Keratinocyte (primary cell): ENCODE results near the gene KCNAB2. TPM values are rescaled to one million over a fixed set of nuclear protein-coding genes. Genes with fewer than 3 reads are reported as not detected.

Source experiments
- DNase-seq: peaks from one replicate; pipeline ENCODE4 v3.0.0-alpha.2; 2011; ENCODE audit warnings: low read depth, missing footprints, low spot score
- FAIRE-seq: peaks from 2 replicates; lab custom pipeline; 2011; peaks lifted over from hg19 to GRCh38; lab: Jason Lieb, UNC
- H2AFZ ChIP-seq: 2 replicates; pipeline ENCODE4 v1.6.0; 2012; ENCODE audit warnings: low read length, control low read depth, inconsistent platforms; ENCODE audit not compliant: control insufficient read depth
- H3K27ac ChIP-seq: 2 replicates; pipeline ENCODE4 v1.5.1; 2011; ENCODE audit warnings: low read length; ENCODE audit not compliant: control insufficient read depth, insufficient read depth
- H3K27me3 ChIP-seq: 3 replicates; pipeline ENCODE4 v1.6.0; 2011; ENCODE audit warnings: low read length; ENCODE audit not compliant: control insufficient read depth, insufficient read depth; ENCODE audit errors: extremely low read depth
- H3K36me3 ChIP-seq, 2 experiments: 2 replicates in 1 of 2; 3 replicates in 1 of 2; pipeline ENCODE4 v1.5.1; 2011; ENCODE audit warnings: low read length in 2 of 2, mild to moderate bottlenecking in 1 of 2; ENCODE audit not compliant: control insufficient read depth in 2 of 2, insufficient read depth in 2 of 2; ENCODE audit errors: extremely low read depth in 1 of 2
- H3K4me1 ChIP-seq: 3 replicates; pipeline ENCODE4 v1.5.1; 2011; ENCODE audit warnings: low read length; ENCODE audit not compliant: control insufficient read depth, insufficient read depth; ENCODE audit errors: extremely low read depth
- H3K4me2 ChIP-seq: 3 replicates; pipeline ENCODE4 v1.6.0; 2011; ENCODE audit warnings: low read depth, low read length; ENCODE audit not compliant: control insufficient read depth, insufficient read depth; ENCODE audit errors: extremely low read depth
- H3K4me3 ChIP-seq, 3 experiments: fragments of 200-600 bp in 1 of 3; sonication (generic) in 1 of 3; 2 replicates in 2 of 3; 3 replicates in 1 of 3; pipeline ENCODE4 v1.5.1; 2011 to 2016; ENCODE audit warnings: low read length in 3 of 3, mild to moderate bottlenecking in 3 of 3, control low read depth in 2 of 3, inconsistent platforms in 1 of 3, low read depth in 1 of 3, mixed read lengths in 1 of 3, mixed run types in 1 of 3, moderate library complexity in 1 of 3; ENCODE audit not compliant: control insufficient read depth in 2 of 3, insufficient read depth in 2 of 3; ENCODE audit errors: extremely low read depth in 1 of 3
- H3K79me2 ChIP-seq: 2 replicates; pipeline ENCODE4 v1.6.0; 2012; ENCODE audit warnings: low read length; ENCODE audit not compliant: control insufficient read depth, insufficient read depth
- H3K9ac ChIP-seq: 3 replicates; pipeline ENCODE4 v1.6.0; 2011; ENCODE audit warnings: low read length; ENCODE audit not compliant: control insufficient read depth, insufficient read depth; ENCODE audit errors: extremely low read depth
- H3K9me1 ChIP-seq: 3 replicates; pipeline ENCODE4 v1.6.0; 2011; ENCODE audit warnings: low read length; ENCODE audit not compliant: control insufficient read depth, insufficient read depth; ENCODE audit errors: extremely low read depth
- H3K9me3 ChIP-seq: 2 replicates; pipeline ENCODE4 v1.5.1; 2012; ENCODE audit warnings: low read depth, low read length; ENCODE audit not compliant: control insufficient read depth
- H4K20me1 ChIP-seq: 3 replicates; pipeline ENCODE4 v1.6.0; 2011; ENCODE audit warnings: low read length; ENCODE audit not compliant: control insufficient read depth, insufficient read depth; ENCODE audit errors: extremely low read depth
- EZH2 ChIP-seq: IDR thresholded peaks from one replicate; pipeline ENCODE4 v1.6.1; 2012; ENCODE audit warnings: inconsistent platforms, mild to moderate bottlenecking, low read length, moderate library complexity
- dilution Hi-C: fragments of 300-500 bp; cut with MboI; formaldehyde crosslinking; loops from one replicate; pipeline ENCODE4 v1.7.0; 2020; ENCODE audit warnings: low sequenced_read_pairs; ENCODE audit not compliant: extremely low pct_ligation_motif_present
- polyA plus RNA-seq, 5 experiments: library from polyadenylated mRNA; depleted of rRNA in 3 of 5; stranded (reverse) in 3 of 5; stranded (forward) in 1 of 5; unstranded in 1 of 5; fragments of >200 nt; gene quantifications; 1 replicate in 1 of 5; 2 replicates in 3 of 5; 3 replicates in 1 of 5; pipeline versions ENCODE4 v1.2.1 to v1.2.3, GENCODE V29; 2011 to 2012; ENCODE audit warnings: missing spikeins in 2 of 5, low read depth in 1 of 5, low replicate concordance in 1 of 5
- TF ChIP-seq, protein P1 (sequence below), 3 experiments: IDR thresholded peaks in 1 of 3; conservative IDR thresholded peaks in 1 of 3; optimal IDR thresholded peaks in 1 of 3; 2 replicates in 2 of 3; 3 replicates in 1 of 3; pipeline versions ENCODE3 to v1.5.1; 2011; ENCODE audit warnings: low read length in 3 of 3, mild to moderate bottlenecking in 3 of 3, moderate library complexity in 2 of 3, control low read depth in 1 of 3, inconsistent platforms in 1 of 3; ENCODE audit not compliant: insufficient read depth in 2 of 3; ENCODE audit errors: extremely low read depth in 1 of 3

Gene KCNAB2
- polyA plus RNA-seq, 1 donor (not counting 4 experiments of a cell fraction or from before 2014, with no cell fraction given): 1.8 TPM

- no peak overlapping the region for H3K9ac ChIP-seq
- peaks cover 3% of the 10 kb centered on the region for H3K4me1 ChIP-seq
- H3K27ac ChIP-seq: no peak overlapping the region
- DNase-seq: no peak
- H3K27me3 ChIP-seq: peaks cover 12% of the 10 kb centered on the region
- no peak overlapping the region for H2AFZ ChIP-seq
- H4K20me1 ChIP-seq: no peaks in the 10 kb centered on the region
- no peak overlapping the region for H3K4me3 ChIP-seq
- no peak overlapping the region for H3K4me2 ChIP-seq
- H3K79me2 ChIP-seq: no peaks in the 10 kb centered on the region
- dilution Hi-C loops: no loop called here
- H3K36me3 ChIP-seq: no peaks in the 10 kb centered on the region
- H3K9me3 ChIP-seq: no peaks in the 10 kb centered on the region
- TF ChIP-seq, protein P1, sequence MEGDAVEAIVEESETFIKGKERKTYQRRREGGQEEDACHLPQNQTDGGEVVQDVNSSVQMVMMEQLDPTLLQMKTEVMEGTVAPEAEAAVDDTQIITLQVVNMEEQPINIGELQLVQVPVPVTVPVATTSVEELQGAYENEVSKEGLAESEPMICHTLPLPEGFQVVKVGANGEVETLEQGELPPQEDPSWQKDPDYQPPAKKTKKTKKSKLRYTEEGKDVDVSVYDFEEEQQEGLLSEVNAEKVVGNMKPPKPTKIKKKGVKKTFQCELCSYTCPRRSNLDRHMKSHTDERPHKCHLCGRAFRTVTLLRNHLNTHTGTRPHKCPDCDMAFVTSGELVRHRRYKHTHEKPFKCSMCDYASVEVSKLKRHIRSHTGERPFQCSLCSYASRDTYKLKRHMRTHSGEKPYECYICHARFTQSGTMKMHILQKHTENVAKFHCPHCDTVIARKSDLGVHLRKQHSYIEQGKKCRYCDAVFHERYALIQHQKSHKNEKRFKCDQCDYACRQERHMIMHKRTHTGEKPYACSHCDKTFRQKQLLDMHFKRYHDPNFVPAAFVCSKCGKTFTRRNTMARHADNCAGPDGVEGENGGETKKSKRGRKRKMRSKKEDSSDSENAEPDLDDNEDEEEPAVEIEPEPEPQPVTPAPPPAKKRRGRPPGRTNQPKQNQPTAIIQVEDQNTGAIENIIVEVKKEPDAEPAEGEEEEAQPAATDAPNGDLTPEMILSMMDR (optimal IDR thresholded peaks at IDR 0.05 in 1 of 3, IDR thresholded peaks at IDR 0.05 in 1 of 3, conservative IDR thresholded peaks at IDR 0.05 in 1 of 3; ENCODE audit: extremely low read depth in 1 of 3, insufficient read depth in 2 of 3, low read length in 3 of 3): no peak
- no peak for TF ChIP-seq EZH2
- no peak for FAIRE-seq
- no peaks in the 10 kb centered on the region for H3K9me1 ChIP-seq
Observed at GRCh38 chr1:6143395-6143794, 97.7 kb downstream of the KCNAB2 start.

DNA sequence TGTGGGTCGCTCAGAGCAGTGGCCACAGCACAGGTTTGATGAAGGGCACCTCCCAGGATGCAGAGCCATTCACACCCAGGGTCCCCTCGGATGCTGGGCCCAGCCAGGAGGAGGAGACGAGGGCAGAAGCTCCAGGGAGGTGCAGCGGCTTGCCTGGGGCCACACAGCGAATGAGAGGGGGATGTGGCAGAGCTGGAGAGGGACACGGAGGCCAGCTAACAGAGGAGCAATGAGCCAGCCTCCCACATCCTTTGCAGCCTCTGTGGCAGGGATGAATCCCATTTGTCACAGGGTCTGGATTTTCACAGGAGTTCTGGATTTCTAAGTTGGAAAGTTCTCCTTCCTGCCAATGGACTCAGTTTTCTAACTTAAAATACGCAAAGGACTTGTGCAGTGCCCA is 98.5 kb downstream of the KCNAB2 start:
- Histone ChIP-seq H3K4me1 (peaks cover 3% of the 10 kb centered on the region), H3K4me2 (no peak overlapping the region), H2AFZ (no peak overlapping the region), H3K9me1 (no peaks in the 10 kb centered on the region), H3K27me3 (peaks cover 12% of the 10 kb centered on the region), H3K9ac (no peak overlapping the region), H3K36me3 (no peaks in the 10 kb centered on the region), H3K27ac (no peak overlapping the region), H4K20me1 (no peaks in the 10 kb centered on the region), H3K79me2 (no peaks in the 10 kb centered on the region), H3K4me3 (no peak overlapping the region), H3K9me3 (no peaks in the 10 kb centered on the region)
- no peak for FAIRE-seq
- TF ChIP-seq, protein P1 (optimal IDR thresholded peaks at IDR 0.05 in 1 of 3, IDR thresholded peaks at IDR 0.05 in 1 of 3, conservative IDR thresholded peaks at IDR 0.05 in 1 of 3; ENCODE audit: extremely low read depth in 1 of 3, insufficient read depth in 2 of 3, low read length in 3 of 3): no peak
- no peak for TF ChIP-seq EZH2
- no peak for DNase-seq
- dilution Hi-C loops: no loop called here
